HCT116 (cell line): ENCODE measurements around the gene DDX18. TPM values are rescaled to one million over a fixed set of nuclear protein-coding genes. Genes with fewer than 3 reads are reported as not detected.
A peak's percentile ranks its signal among the peaks of the same experiment; 100 is the strongest.

Source experiments
- ATAC-seq: fragments of 200-7000 bp; cut with Tn5 transposase; 2 replicates; pipeline ENCODE4 v1.9.1; 2020; ENCODE audit warnings: mild to moderate bottlenecking, moderate library complexity
- BruUV-seq: library from RNA; stranded (reverse); fragments of 400-500 nt; replicated peaks from 2 replicates; lab custom pipeline; 2021; lab: Mats Ljungman, UMichigan
- CTCF ChIA-PET: fragments of 300-600 bp; sonication (Branson Sonifier 250); formaldehyde crosslinking; loops from one replicate; lab custom pipeline; 2021; ENCODE audit warnings: antibody characterized with exemption; lab: Charles Lee
- POLR2A ChIA-PET: fragments of 300-600, 350-600 bp; sonication (Branson Sonifier 250); formaldehyde crosslinking; loops from one replicate; lab custom pipeline; 2021; ENCODE audit warnings: antibody characterized with exemption; lab: Charles Lee
- RAD21 ChIA-PET, 2 experiments: fragments of 300-600 bp; sonication (Branson Sonifier 250); formaldehyde crosslinking; loops; one replicate each; lab custom pipeline; 2023; ENCODE audit warnings: low total read pairs in 2 of 2; ENCODE audit not compliant: uncharacterized antibody in 2 of 2, unreplicated experiment in 2 of 2, low non-redundant PET in 1 of 2; lab: Charles Lee
- DNase-seq: peaks from one replicate; pipeline ENCODE4 v3.0.0-alpha.2; 2010; ENCODE audit warnings: low read depth, low spot score
- H2AFZ ChIP-seq: fragments of 200-600 bp; shearing (Covaris generic), sonication (generic); 2 replicates; pipeline ENCODE4 v1.6.1; 2017; ENCODE audit warnings: low read depth, mixed run types, mixed read lengths, antibody characterized with exemption, low read length; ENCODE audit not compliant: poor library complexity, severe bottlenecking
- H3K27ac ChIP-seq: 2 replicates; pipeline ENCODE4 v1.5.1; 2012; ENCODE audit warnings: low read depth, low read length
- H3K27me3 ChIP-seq: fragments of 200-600 bp; sonication (generic); 2 replicates; pipeline ENCODE4 v1.6.1; 2016; ENCODE audit warnings: mixed run types, low read length, mixed read lengths; ENCODE audit not compliant: insufficient read depth
- H3K36me3 ChIP-seq, 2 experiments: fragments of 200-500 bp in 1 of 2; fragments of 200-600 bp in 1 of 2; sonication (Bioruptor generic) in 1 of 2; sonication (generic) in 1 of 2; 2 replicates each; pipeline versions ENCODE4 v1.5.1 to v1.6.1; 2014 to 2016; ENCODE audit warnings: low read length in 2 of 2, inconsistent platforms in 1 of 2, mixed read lengths in 1 of 2, mixed run types in 1 of 2; ENCODE audit not compliant: insufficient read depth in 2 of 2, control insufficient read depth in 1 of 2
- H3K4me1 ChIP-seq, 2 experiments: fragments of 200-600 bp in 1 of 2; sonication (generic) in 1 of 2; 2 replicates each; pipeline versions ENCODE4 v1.5.1 to v1.6.1; 2012 to 2017; ENCODE audit warnings: low read length in 2 of 2, inconsistent platforms in 1 of 2, mild to moderate bottlenecking in 1 of 2, mixed read lengths in 1 of 2, mixed run types in 1 of 2, moderate library complexity in 1 of 2; ENCODE audit not compliant: insufficient read depth in 2 of 2, control insufficient read depth in 1 of 2
- H3K4me2 ChIP-seq: fragments of 200-600 bp; sonication (generic); 2 replicates; pipeline ENCODE4 v1.6.1; 2017; ENCODE audit warnings: mixed run types, low read length, mixed read lengths
- H3K4me3 ChIP-seq, 2 experiments: fragments of 200-600 bp in 1 of 2; sonication (generic) in 1 of 2; replicated peaks in 1 of 2; 2 replicates each; pipeline ENCODE4 v1.5.1; 2011 to 2016; ENCODE audit warnings: low read length in 2 of 2, control low read depth in 1 of 2, low read depth in 1 of 2, mild to moderate bottlenecking in 1 of 2, mixed read lengths in 1 of 2, mixed run types in 1 of 2
- H3K79me2 ChIP-seq: fragments of 200-600 bp; sonication (generic); 2 replicates; pipeline ENCODE4 v1.6.1; 2017; ENCODE audit warnings: mild to moderate bottlenecking, mixed run types, low read length, moderate library complexity, mixed read lengths; ENCODE audit not compliant: insufficient read depth
- H3K9ac ChIP-seq: fragments of 200-600 bp; sonication (generic); 2 replicates; pipeline ENCODE4 v1.6.1; 2016; ENCODE audit warnings: low read length, mixed read lengths
- H3K9me2 ChIP-seq: fragments of 200-600 bp; sonication (generic), shearing (Covaris generic); 2 replicates; pipeline ENCODE4 v1.6.1; 2017; ENCODE audit warnings: mixed run types, mild to moderate bottlenecking, moderate library complexity; ENCODE audit not compliant: insufficient read depth
- H3K9me3 ChIP-seq, 2 experiments: fragments of 200-500 bp in 1 of 2; fragments of 200-600 bp in 1 of 2; sonication (Bioruptor generic) in 1 of 2; sonication (generic) in 1 of 2; 2 replicates each; pipeline ENCODE4 v1.6.1; 2014 to 2017; ENCODE audit warnings: low read length in 2 of 2, mixed read lengths in 2 of 2, inconsistent platforms in 1 of 2, low read depth in 1 of 2, mild to moderate bottlenecking in 1 of 2, mixed run types in 1 of 2, moderate library complexity in 1 of 2; ENCODE audit not compliant: control insufficient read depth in 1 of 2, insufficient read depth in 1 of 2
- H4K20me1 ChIP-seq: fragments of 200-600 bp; sonication (generic), shearing (Covaris generic); 2 replicates; pipeline ENCODE4 v1.6.1; 2017; ENCODE audit warnings: mixed run types, mild to moderate bottlenecking, moderate library complexity; ENCODE audit not compliant: insufficient read depth
- CBX3 ChIP-seq: IDR thresholded peaks from 2 replicates; pipeline ENCODE4 v1.6.1; 2012; ENCODE audit warnings: low read depth
- ELF1 ChIP-seq: IDR thresholded peaks from 2 replicates; pipeline ENCODE4 v1.6.1; 2012; ENCODE audit warnings: low read depth, borderline replicate concordance
- EZH2phosphoT487 ChIP-seq: fragments of 200-600 bp; IDR thresholded peaks from 2 replicates; pipeline ENCODE4 v1.6.1; 2018; ENCODE audit warnings: antibody characterized with exemption, borderline replicate concordance
- JUND ChIP-seq: IDR thresholded peaks from 2 replicates; pipeline ENCODE4 v1.6.1; 2012
- RAD21 ChIP-seq: IDR thresholded peaks from 2 replicates; pipeline ENCODE4 v1.6.1; 2012; ENCODE audit warnings: low read depth, mild to moderate bottlenecking
- SIN3A ChIP-seq: IDR thresholded peaks from 2 replicates; pipeline ENCODE4 v1.6.1; 2012; ENCODE audit warnings: low read depth
- SP1 ChIP-seq: IDR thresholded peaks from 2 replicates; pipeline ENCODE4 v1.6.1; 2012; ENCODE audit warnings: low read depth
- SRF ChIP-seq: IDR thresholded peaks from 2 replicates; pipeline ENCODE4 v1.6.1; 2012; ENCODE audit warnings: low read depth
- TCF7L2 ChIP-seq: IDR thresholded peaks from 2 replicates; pipeline ENCODE4 v1.7.0; 2011; ENCODE audit warnings: borderline replicate concordance, inconsistent platforms; ENCODE audit not compliant: insufficient read depth, insufficient read length; ENCODE audit errors: extremely low read depth
- ZFX ChIP-seq: fragments of 450-650 bp; IDR thresholded peaks from 2 replicates; pipeline ENCODE4 v1.6.1; 2017
- intact Hi-C: fragments of 100-400 bp; cut with micrococcal nuclease; formaldehyde crosslinking; loops from 2 replicates; pipeline ENCODE4 v1.10.0; 2022
- total RNA-seq: library from RNA; stranded (reverse); gene quantifications from one replicate; pipeline ENCODE4 v1.2.1, GENCODE V29; 2021; ENCODE audit not compliant: unreplicated experiment
- TF ChIP-seq, protein P1 (sequence below): IDR thresholded peaks from 2 replicates; pipeline ENCODE4 v1.6.1; 2011; ENCODE audit warnings: mild to moderate bottlenecking, low read length, moderate library complexity; ENCODE audit not compliant: insufficient replicate concordance; ENCODE audit errors: extremely low read depth
- TF ChIP-seq, protein P2 (sequence below), 3 experiments: fragments of 200-600 bp in 1 of 3; sonication (generic) in 1 of 3; IDR thresholded peaks in 2 of 3; conservative IDR thresholded peaks in 1 of 3; 2 replicates each; pipeline ENCODE4 v1.5.1; 2012 to 2017; ENCODE audit warnings: low read depth in 2 of 3, low read length in 2 of 3, antibody characterized with exemption in 1 of 3, borderline replicate concordance in 1 of 3, control low read depth in 1 of 3, mild to moderate bottlenecking in 1 of 3, mixed read lengths in 1 of 3, mixed run types in 1 of 3, moderate library complexity in 1 of 3; ENCODE audit not compliant: insufficient read depth in 1 of 3

DDX18 gene
- total RNA-seq, 1 experiment from 2014 or later = 99.7 TPM

DNA sequence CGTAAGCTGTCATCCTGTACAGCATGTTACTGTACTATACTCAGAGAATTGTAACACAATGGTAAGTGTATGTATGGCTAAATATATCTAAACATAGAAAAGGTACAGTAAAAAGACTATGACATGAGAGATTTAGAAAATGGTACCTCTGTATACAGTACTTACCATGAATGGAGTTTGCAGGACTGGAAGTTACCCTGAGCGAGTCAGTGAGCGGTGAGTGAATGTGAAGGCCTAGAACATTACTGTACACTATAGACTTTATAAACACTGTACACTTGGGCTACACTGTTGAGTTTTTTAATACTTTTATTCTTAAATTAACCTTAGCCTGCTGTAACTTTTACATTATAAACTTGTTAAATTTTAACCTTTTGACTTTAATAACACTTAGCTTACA, 1.5 kb downstream of the DDX18 start:
- intact Hi-C loops = no loop called here
- Histone ChIP-seq H3K36me3 (peaks cover 30 to 33% of the 10 kb centered on the region in 2 experiments), H3K27me3 (no peaks in the 10 kb centered on the region), H3K9me3 (no peaks in the 10 kb centered on the region), H2AFZ (no peak overlapping the region), H3K4me3 (peak overlapping the region; percentile 72 to 74), H4K20me1 (no peaks in the 10 kb centered on the region), H3K4me1 (peaks cover 6 to 8% of the 10 kb centered on the region in 2 experiments; a peak in 3 of 4 replicates), H3K4me2 (peak overlapping the region; percentile 78), H3K9ac (peak overlapping the region; percentile 85), H3K9me2 (no peaks in the 10 kb centered on the region), H3K79me2 (peaks cover 65% of the 10 kb centered on the region), H3K27ac (no peak overlapping the region)
- DNase-seq (no peak), ATAC-seq (no peak)
- ChIA-PET POLR2A (no interaction called here), CTCF (no interaction called here), RAD21 (no interaction called here)
- BruUV-seq = no TSS peak
- TF ChIP-seq JUND = no peak
- TF ChIP-seq ZFX = no peak
- TF ChIP-seq TCF7L2 = no peak
- TF ChIP-seq SP1 = no peak
- TF ChIP-seq, protein P1, sequence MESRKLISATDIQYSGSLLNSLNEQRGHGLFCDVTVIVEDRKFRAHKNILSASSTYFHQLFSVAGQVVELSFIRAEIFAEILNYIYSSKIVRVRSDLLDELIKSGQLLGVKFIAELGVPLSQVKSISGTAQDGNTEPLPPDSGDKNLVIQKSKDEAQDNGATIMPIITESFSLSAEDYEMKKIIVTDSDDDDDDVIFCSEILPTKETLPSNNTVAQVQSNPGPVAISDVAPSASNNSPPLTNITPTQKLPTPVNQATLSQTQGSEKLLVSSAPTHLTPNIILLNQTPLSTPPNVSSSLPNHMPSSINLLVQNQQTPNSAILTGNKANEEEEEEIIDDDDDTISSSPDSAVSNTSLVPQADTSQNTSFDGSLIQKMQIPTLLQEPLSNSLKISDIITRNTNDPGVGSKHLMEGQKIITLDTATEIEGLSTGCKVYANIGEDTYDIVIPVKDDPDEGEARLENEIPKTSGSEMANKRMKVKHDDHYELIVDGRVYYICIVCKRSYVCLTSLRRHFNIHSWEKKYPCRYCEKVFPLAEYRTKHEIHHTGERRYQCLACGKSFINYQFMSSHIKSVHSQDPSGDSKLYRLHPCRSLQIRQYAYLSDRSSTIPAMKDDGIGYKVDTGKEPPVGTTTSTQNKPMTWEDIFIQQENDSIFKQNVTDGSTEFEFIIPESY = no peak
- no peak for TF ChIP-seq EZH2phosphoT487
- TF ChIP-seq SIN3A = no peak
- TF ChIP-seq RAD21 = no peak
- TF ChIP-seq CBX3 = no peak
- TF ChIP-seq SRF = no peak
- TF ChIP-seq ELF1 = no peak
- TF ChIP-seq, protein P2, sequence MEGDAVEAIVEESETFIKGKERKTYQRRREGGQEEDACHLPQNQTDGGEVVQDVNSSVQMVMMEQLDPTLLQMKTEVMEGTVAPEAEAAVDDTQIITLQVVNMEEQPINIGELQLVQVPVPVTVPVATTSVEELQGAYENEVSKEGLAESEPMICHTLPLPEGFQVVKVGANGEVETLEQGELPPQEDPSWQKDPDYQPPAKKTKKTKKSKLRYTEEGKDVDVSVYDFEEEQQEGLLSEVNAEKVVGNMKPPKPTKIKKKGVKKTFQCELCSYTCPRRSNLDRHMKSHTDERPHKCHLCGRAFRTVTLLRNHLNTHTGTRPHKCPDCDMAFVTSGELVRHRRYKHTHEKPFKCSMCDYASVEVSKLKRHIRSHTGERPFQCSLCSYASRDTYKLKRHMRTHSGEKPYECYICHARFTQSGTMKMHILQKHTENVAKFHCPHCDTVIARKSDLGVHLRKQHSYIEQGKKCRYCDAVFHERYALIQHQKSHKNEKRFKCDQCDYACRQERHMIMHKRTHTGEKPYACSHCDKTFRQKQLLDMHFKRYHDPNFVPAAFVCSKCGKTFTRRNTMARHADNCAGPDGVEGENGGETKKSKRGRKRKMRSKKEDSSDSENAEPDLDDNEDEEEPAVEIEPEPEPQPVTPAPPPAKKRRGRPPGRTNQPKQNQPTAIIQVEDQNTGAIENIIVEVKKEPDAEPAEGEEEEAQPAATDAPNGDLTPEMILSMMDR (IDR thresholded peaks at IDR 0.05 in 2 of 3, conservative IDR thresholded peaks at IDR 0.05 in 1 of 3; ENCODE audit: borderline replicate concordance in 1 of 3, insufficient read depth in 1 of 3, low read depth in 2 of 3, low read length in 2 of 3) = no peak
